RWPE2 (cell line): ENCODE data around the gene EHD3.

Experiments
- ATAC-seq: fragments of 200-7000 bp; cut with Tn5 transposase; 3 replicates; pipeline ENCODE4 v1.9.1; 2021; ENCODE audit warnings: low read depth
- DNase-seq: peaks from one replicate; pipeline ENCODE4 v3.0.0-alpha.2; 2020; ENCODE audit warnings: low spot score
- H3K27ac ChIP-seq: fragments of 450-650 bp; 2 replicates; pipeline ENCODE4 v1.5.1; 2017; ENCODE audit warnings: mild to moderate bottlenecking; ENCODE audit not compliant: poor library complexity, severe bottlenecking
- H3K27me3 ChIP-seq: fragments of 250-450 bp; sonication (Bioruptor Pico); 2 replicates; pipeline ENCODE4 v1.5.1; 2021; ENCODE audit warnings: mild to moderate bottlenecking, moderate library complexity; ENCODE audit not compliant: insufficient read depth, poor library complexity, severe bottlenecking
- H3K36me3 ChIP-seq: fragments of 250-450 bp; sonication (Bioruptor Pico); 2 replicates; pipeline ENCODE4 v1.5.1; 2020; ENCODE audit warnings: low read depth, mild to moderate bottlenecking, moderate library complexity
- H3K4me1 ChIP-seq: fragments of 250-450 bp; sonication (Bioruptor Pico); 2 replicates; pipeline ENCODE4 v1.5.1; 2021; ENCODE audit warnings: mild to moderate bottlenecking, moderate library complexity; ENCODE audit not compliant: insufficient read depth, poor library complexity, severe bottlenecking
- H3K4me3 ChIP-seq: fragments of 250-450 bp; sonication (Bioruptor Pico); 2 replicates; pipeline ENCODE4 v1.5.1; 2021; ENCODE audit warnings: mild to moderate bottlenecking, moderate library complexity; ENCODE audit not compliant: severe bottlenecking
- H3K9me3 ChIP-seq: fragments of 250-450 bp; sonication (Bioruptor Pico); 2 replicates; pipeline ENCODE4 v1.5.1; 2021; ENCODE audit warnings: mild to moderate bottlenecking, moderate library complexity; ENCODE audit not compliant: severe bottlenecking
- TF ChIP-seq, protein P1 (sequence below): fragments of 450-650 bp; IDR thresholded peaks from one replicate; pipeline ENCODE4 v1.5.1; 2017; ENCODE audit warnings: mild to moderate bottlenecking, moderate library complexity; ENCODE audit not compliant: poor library complexity, severe bottlenecking

The EHD3 gene

DNA sequence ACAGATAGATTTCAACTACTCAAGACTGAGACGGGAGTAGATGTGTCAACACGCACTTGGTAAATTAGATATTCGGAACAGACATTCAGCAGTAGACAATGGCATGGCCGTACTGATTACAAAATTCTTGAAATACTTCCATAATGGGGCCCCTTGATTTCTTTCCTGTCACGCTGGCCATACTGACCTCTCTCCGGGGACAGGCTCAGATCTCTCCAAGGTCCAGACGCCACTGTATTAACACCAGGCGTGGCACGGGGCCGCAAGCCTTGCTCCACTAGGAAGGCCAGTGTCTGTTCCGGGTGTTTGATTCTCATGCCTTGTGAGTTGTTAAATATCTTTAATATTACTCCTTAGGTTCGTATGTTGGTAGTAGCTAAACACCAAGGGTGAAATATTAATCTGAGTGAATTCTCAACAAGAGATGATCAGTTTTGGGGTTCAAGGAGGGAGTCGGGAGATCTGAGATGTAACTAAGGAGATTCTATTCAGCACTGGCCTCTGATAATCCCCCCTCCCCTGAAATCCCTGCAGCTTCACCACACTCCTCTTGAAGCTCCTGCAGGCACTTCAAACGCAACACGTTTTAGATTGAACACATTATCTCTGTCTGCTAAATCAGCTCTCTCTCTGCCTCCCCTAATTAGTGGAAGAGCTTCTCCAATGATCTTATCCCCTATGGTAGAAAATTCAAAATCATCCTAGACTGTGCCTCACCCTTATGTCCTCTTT is 2.2 kb upstream of the EHD3 start:
- DNase-seq, result no peak
- no peaks in the 10 kb centered on the region for H3K27me3 ChIP-seq

DNA sequence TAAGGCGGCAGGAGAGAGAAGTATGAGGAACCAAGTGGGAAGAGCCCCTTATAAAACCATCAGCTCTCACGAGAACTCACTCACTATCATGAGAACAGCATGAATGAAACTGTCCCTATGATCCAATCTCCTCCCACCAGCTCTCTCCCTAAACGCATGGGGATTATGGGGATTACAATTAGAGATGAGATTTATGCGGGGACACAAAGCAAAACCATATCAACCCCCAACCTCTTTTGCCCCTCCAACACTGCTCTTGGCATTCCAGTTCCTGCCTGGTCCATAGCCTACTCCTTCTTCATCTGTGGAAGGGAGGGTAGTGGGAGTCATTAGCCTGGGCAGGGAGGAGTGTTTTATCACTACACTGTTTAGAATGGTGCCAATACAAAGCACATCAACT is 1.4 kb upstream of the EHD3 start:
- H3K9me3 ChIP-seq, result no peaks in the 10 kb centered on the region
- H3K4me1 ChIP-seq, result peaks cover 7% of the 10 kb centered on the region
- ATAC-seq, result no peak
- TF ChIP-seq, protein P1, sequence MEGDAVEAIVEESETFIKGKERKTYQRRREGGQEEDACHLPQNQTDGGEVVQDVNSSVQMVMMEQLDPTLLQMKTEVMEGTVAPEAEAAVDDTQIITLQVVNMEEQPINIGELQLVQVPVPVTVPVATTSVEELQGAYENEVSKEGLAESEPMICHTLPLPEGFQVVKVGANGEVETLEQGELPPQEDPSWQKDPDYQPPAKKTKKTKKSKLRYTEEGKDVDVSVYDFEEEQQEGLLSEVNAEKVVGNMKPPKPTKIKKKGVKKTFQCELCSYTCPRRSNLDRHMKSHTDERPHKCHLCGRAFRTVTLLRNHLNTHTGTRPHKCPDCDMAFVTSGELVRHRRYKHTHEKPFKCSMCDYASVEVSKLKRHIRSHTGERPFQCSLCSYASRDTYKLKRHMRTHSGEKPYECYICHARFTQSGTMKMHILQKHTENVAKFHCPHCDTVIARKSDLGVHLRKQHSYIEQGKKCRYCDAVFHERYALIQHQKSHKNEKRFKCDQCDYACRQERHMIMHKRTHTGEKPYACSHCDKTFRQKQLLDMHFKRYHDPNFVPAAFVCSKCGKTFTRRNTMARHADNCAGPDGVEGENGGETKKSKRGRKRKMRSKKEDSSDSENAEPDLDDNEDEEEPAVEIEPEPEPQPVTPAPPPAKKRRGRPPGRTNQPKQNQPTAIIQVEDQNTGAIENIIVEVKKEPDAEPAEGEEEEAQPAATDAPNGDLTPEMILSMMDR, result no peak
- no peaks in the 10 kb centered on the region for H3K27me3 ChIP-seq
- H3K27ac ChIP-seq, result no peak overlapping the region
- DNase-seq, result no peak
- no peaks in the 10 kb centered on the region for H3K36me3 ChIP-seq
- H3K4me3 ChIP-seq, result no peak overlapping the region

More for the DNA sequence above, 2.2 kb upstream of the EHD3 start:
- no peak for ATAC-seq
- TF ChIP-seq, protein P1, result no peak
- H3K4me3 ChIP-seq, result no peak overlapping the region
- no peaks in the 10 kb centered on the region for H3K9me3 ChIP-seq
- H3K27ac ChIP-seq, result no peak overlapping the region
- H3K4me1 ChIP-seq, result peaks cover 10% of the 10 kb centered on the region
- no peaks in the 10 kb centered on the region for H3K36me3 ChIP-seq

DNA sequence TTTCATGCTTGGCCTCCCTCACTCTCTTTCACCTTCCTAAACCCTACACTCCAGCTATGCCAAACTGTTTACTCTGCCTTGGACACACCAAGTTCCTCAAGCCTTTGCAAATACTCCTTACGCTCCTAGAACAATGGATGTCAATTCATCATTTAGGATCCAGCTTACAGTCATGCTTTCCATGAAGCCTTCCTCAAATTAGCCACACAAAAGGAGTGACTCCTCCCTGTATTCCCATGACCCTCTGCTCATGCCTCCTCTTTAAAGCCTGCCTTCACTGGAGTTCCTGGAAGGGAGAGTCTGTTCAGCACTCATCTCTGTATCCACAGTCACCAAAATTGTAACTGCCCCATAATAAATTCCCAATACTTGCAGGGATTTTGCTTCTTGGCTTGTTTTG is 721 bp upstream of the EHD3 start:
- Histone ChIP-seq H3K9me3 (no peaks in the 10 kb centered on the region), H3K27ac (no peak overlapping the region), H3K4me1 (peaks cover 5% of the 10 kb centered on the region), H3K4me3 (peak overlapping the region; percentile 37), H3K36me3 (no peaks in the 10 kb centered on the region), H3K27me3 (no peaks in the 10 kb centered on the region)
- DNase-seq (no peak), ATAC-seq (no peak)
- TF ChIP-seq, protein P1, result no peak

DNA sequence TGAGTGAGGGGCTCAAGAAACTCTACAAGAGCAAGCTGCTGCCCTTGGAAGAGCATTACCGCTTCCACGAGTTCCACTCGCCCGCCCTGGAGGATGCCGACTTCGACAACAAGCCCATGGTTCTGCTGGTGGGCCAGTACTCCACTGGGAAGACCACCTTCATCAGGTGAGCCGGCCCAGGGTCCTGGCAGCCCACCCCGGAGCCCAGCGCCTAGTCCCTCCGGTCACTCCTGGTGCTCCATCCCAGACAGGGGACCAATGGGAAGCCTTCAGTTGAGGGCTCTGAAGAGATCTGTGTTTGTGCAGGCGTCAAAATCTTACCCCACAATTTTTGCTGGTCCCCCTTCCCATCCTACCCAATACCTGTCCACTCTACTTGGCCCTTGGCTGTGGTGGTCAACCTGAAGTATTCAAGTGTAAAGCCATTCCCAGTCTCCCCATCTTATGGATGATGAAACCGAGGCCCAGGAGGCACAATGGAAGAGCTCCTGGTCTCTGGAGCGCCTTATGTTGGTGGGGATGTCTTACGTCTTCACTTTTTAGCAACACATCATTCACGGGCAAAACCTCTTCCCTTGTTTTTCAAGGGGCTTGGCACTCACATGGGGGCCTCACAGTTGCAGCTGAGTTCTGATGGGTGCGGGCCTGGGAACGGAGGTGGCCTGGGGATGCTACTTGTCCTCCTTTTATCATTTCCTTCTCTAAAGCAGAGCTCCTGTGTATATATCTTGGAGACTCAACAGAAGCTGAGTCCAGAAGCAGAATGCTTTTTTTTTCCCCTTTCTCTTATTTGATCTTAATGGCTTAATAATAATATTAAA is 941 bp downstream of the EHD3 start:
- Histone ChIP-seq H3K4me1 (peaks cover 5% of the 10 kb centered on the region), H3K36me3 (no peaks in the 10 kb centered on the region), H3K27me3 (no peaks in the 10 kb centered on the region), H3K9me3 (no peaks in the 10 kb centered on the region), H3K4me3 (peak overlapping the region; percentile 37), H3K27ac (no peak overlapping the region)
- TF ChIP-seq, protein P1, result no peak
- DNase-seq, result no peak
- no peak for ATAC-seq
